Loucy (cell line): Measurements from ENCODE around the gene TPRA1.

Experiments used
- H2AFZ ChIP-seq: fragments of 200-600 bp; sonication (generic); 2 replicates; pipeline ENCODE4 v1.6.0; 2016; ENCODE audit warnings: antibody characterized with exemption, mild to moderate bottlenecking, low read length, moderate library complexity
- H3F3A ChIP-seq: fragments of 200-600 bp; 2 replicates; pipeline ENCODE4 v1.6.0; 2016; ENCODE audit warnings: antibody characterized with exemption, low read depth, mild to moderate bottlenecking
- H3K27me3 ChIP-seq: fragments of 200-600 bp; sonication (generic); 2 replicates; pipeline ENCODE4 v1.6.1; 2014; ENCODE audit warnings: low read length, mild to moderate bottlenecking; ENCODE audit not compliant: insufficient read depth, poor library complexity, severe bottlenecking
- H3K36me3 ChIP-seq: fragments of 200-600 bp; sonication (generic); 2 replicates; pipeline ENCODE4 v1.6.1; 2016; ENCODE audit warnings: low read length; ENCODE audit not compliant: insufficient read depth
- H3K4me1 ChIP-seq: fragments of 200-600 bp; sonication (generic); 2 replicates; pipeline ENCODE4 v1.5.1; 2014; ENCODE audit warnings: low read length, mild to moderate bottlenecking; ENCODE audit not compliant: insufficient read depth, poor library complexity, severe bottlenecking
- H3K4me2 ChIP-seq: fragments of 200-600 bp; sonication (generic); 2 replicates; pipeline ENCODE4 v1.6.0; 2014; ENCODE audit warnings: antibody characterized with exemption, low read length, low read depth, mild to moderate bottlenecking; ENCODE audit not compliant: poor library complexity, severe bottlenecking
- H3K4me3 ChIP-seq: fragments of 200-600 bp; sonication (generic); 2 replicates; pipeline ENCODE4 v1.5.1; 2014; ENCODE audit warnings: low read length, mild to moderate bottlenecking, mixed read lengths; ENCODE audit not compliant: poor library complexity, severe bottlenecking
- H3K79me2 ChIP-seq: fragments of 200-600 bp; sonication (generic); 2 replicates; pipeline ENCODE4 v1.6.1; 2014; ENCODE audit warnings: low read length; ENCODE audit not compliant: insufficient read depth
- H3K9ac ChIP-seq: fragments of 200-600 bp; sonication (generic); 2 replicates; pipeline ENCODE4 v1.6.0; 2014; ENCODE audit warnings: mild to moderate bottlenecking, low read depth, low read length, moderate library complexity; ENCODE audit not compliant: poor library complexity, severe bottlenecking
- H3K9me2 ChIP-seq: fragments of 200-600 bp; sonication (generic); replicated peaks from 2 replicates; pipeline ENCODE4 v1.6.1; 2016; ENCODE audit warnings: low read depth, low read length, mixed read lengths
- H3K9me3 ChIP-seq: fragments of 200-600 bp; sonication (generic); 2 replicates; pipeline ENCODE4 v1.6.1; 2014; ENCODE audit warnings: mild to moderate bottlenecking, antibody characterized with exemption, low read length, low read depth; ENCODE audit not compliant: insufficient read depth
- H4K20me1 ChIP-seq: fragments of 200-600 bp; sonication (generic); 2 replicates; pipeline ENCODE4 v1.6.0; 2014; ENCODE audit warnings: antibody characterized with exemption, low read length, mild to moderate bottlenecking; ENCODE audit not compliant: insufficient read depth, poor library complexity, severe bottlenecking
- CTCF ChIP-seq: fragments of 200-600 bp; sonication (generic); conservative IDR thresholded peaks from 2 replicates; pipeline ENCODE4 v1.5.1; 2014; ENCODE audit warnings: mild to moderate bottlenecking, antibody characterized with exemption, low read length
- EZH2phosphoT487 ChIP-seq: fragments of 200-600 bp; IDR thresholded peaks from 2 replicates; pipeline ENCODE4 v1.6.1; 2018; ENCODE audit warnings: antibody characterized with exemption, mild to moderate bottlenecking, moderate library complexity, borderline replicate concordance

Gene TPRA1

GRCh38 chr3:127578802-127579201 lies 11.7 kb downstream of the TPRA1 start:
- Histone ChIP-seq H3K27me3 (no peaks in the 10 kb centered on the region), H3F3A (no peaks in the 10 kb centered on the region), H3K36me3 (peaks cover 31% of the 10 kb centered on the region; the same call in 1 of the 2 replicates), H3K9me2 (no peaks in the 10 kb centered on the region), H3K9me3 (no peaks in the 10 kb centered on the region), H3K4me2 (no peak overlapping the region), H3K9ac (no peak overlapping the region), H3K79me2 (peaks cover 36% of the 10 kb centered on the region), H2AFZ (no peak overlapping the region), H4K20me1 (peaks cover 6% of the 10 kb centered on the region), H3K4me3 (no peak overlapping the region), H3K4me1 (peaks cover 21% of the 10 kb centered on the region)
- TF ChIP-seq EZH2phosphoT487: no peak
- no peak for TF ChIP-seq CTCF

GRCh38 chr3:127578168-127578567 lies 12.4 kb downstream of the TPRA1 start:
- H3K27me3 ChIP-seq: no peaks in the 10 kb centered on the region
- H3K79me2 ChIP-seq: peaks cover 35% of the 10 kb centered on the region
- no peaks in the 10 kb centered on the region for H3K9me3 ChIP-seq
- H3K9me2 ChIP-seq: no peaks in the 10 kb centered on the region
- no peak overlapping the region for H3K4me3 ChIP-seq
- H4K20me1 ChIP-seq: peaks cover 6% of the 10 kb centered on the region
- H2AFZ ChIP-seq: no peak overlapping the region
- H3K9ac ChIP-seq: no peak overlapping the region
- H3K36me3 ChIP-seq: peaks cover 38% of the 10 kb centered on the region; the same call in 1 of the 2 replicates
- no peak for TF ChIP-seq CTCF
- TF ChIP-seq EZH2phosphoT487: no peak
- no peak overlapping the region for H3K4me2 ChIP-seq
- H3K4me1 ChIP-seq: peaks cover 21% of the 10 kb centered on the region
- H3F3A ChIP-seq: no peaks in the 10 kb centered on the region

- Histone ChIP-seq H3K4me2 (no peak overlapping the region), H3K79me2 (peaks cover 35% of the 10 kb centered on the region)
Measured at GRCh38 chr3:127577448-127577847, 13.1 kb downstream of the TPRA1 start.

More at GRCh38 chr3:127577448-127577847, 13.1 kb downstream of the TPRA1 start:
- peaks cover 6% of the 10 kb centered on the region for H4K20me1 ChIP-seq
- H3K4me1 ChIP-seq: peaks cover 21% of the 10 kb centered on the region
- no peak overlapping the region for H3K4me3 ChIP-seq
- no peaks in the 10 kb centered on the region for H3K9me2 ChIP-seq
- H2AFZ ChIP-seq: no peak overlapping the region
- H3K9me3 ChIP-seq: no peaks in the 10 kb centered on the region
- no peak overlapping the region for H3K9ac ChIP-seq
- H3K27me3 ChIP-seq: no peaks in the 10 kb centered on the region
- no peaks in the 10 kb centered on the region for H3F3A ChIP-seq
- TF ChIP-seq EZH2phosphoT487 (no peak), CTCF (no peak)
- peaks cover 45% of the 10 kb centered on the region; the same call in 1 of the 2 replicates for H3K36me3 ChIP-seq
